Fibroblast of skin of left biceps (primary cell): ENCODE measurements around the gene GPR85.
"Not testable (repeated sequence)": the region's sequence is repeated elsewhere in the genome, so short reads cannot be mapped to it uniquely, and the experiment has no call there.

Source experiments
- DNase-seq, 2 experiments: peaks; one replicate each; pipeline ENCODE4 v3.0.0-alpha.2; 2013; ENCODE audit warnings: low read depth in 2 of 2

GPR85 gene

GRCh38 chr7:113083816-113084495 is 2.7 kb downstream of the GPR85 start:
- DNase-seq = no peak

- DNase-seq = no peak
Observed at GRCh38 chr7:113083132-113083815, 3.4 kb downstream of the GPR85 start.

GRCh38 chr7:113078331-113078730 is 8.3 kb downstream of the GPR85 start:
- no peak for DNase-seq

- no peak for DNase-seq
Observed at GRCh38 chr7:113076703-113077102, 9.9 kb downstream of the GPR85 start.

GRCh38 chr7:113071465-113071864 is 15.2 kb downstream of the GPR85 start:
- no peak for DNase-seq

GRCh38 chr7:113062499-113062898 is 24.1 kb downstream of the GPR85 start:
- no peak for DNase-seq

GRCh38 chr7:113060100-113060499 is 26.5 kb downstream of the GPR85 start:
- DNase-seq = no peak

- DNase-seq = no peak
Observed at GRCh38 chr7:113054938-113055337, 31.7 kb downstream of the GPR85 start.

GRCh38 chr7:113054272-113054671 is 32.4 kb downstream of the GPR85 start:
- DNase-seq = not testable (repeated sequence)

- DNase-seq = not testable (repeated sequence)
Observed at GRCh38 chr7:113049221-113049620, 37.4 kb downstream of the GPR85 start.

- DNase-seq = no peak
Observed at GRCh38 chr7:113046453-113046852, 40.2 kb downstream of the GPR85 start.

GRCh38 chr7:113045379-113045778 is 41.2 kb downstream of the GPR85 start:
- no peak for DNase-seq

- DNase-seq = no peak
Observed at GRCh38 chr7:113044394-113044793, 42.2 kb downstream of the GPR85 start.

- no peak for DNase-seq
Observed at GRCh38 chr7:113040849-113041248, 45.8 kb downstream of the GPR85 start.

GRCh38 chr7:113033959-113034358 is 52.7 kb downstream of the GPR85 start:
- DNase-seq = no peak
